UCSD-AML1 (cell line): ENCODE results near the gene KATNA1.
"Not testable (repeated sequence)": the region's sequence is repeated elsewhere in the genome, so short reads cannot be mapped to it uniquely, and the experiment has no call there.

Source experiments
- DNase-seq: peaks from one replicate; lab custom pipeline; 2025; ENCODE audit not compliant: unreplicated experiment; lab: John Stamatoyannopoulos, UW

KATNA1 gene

DNA sequence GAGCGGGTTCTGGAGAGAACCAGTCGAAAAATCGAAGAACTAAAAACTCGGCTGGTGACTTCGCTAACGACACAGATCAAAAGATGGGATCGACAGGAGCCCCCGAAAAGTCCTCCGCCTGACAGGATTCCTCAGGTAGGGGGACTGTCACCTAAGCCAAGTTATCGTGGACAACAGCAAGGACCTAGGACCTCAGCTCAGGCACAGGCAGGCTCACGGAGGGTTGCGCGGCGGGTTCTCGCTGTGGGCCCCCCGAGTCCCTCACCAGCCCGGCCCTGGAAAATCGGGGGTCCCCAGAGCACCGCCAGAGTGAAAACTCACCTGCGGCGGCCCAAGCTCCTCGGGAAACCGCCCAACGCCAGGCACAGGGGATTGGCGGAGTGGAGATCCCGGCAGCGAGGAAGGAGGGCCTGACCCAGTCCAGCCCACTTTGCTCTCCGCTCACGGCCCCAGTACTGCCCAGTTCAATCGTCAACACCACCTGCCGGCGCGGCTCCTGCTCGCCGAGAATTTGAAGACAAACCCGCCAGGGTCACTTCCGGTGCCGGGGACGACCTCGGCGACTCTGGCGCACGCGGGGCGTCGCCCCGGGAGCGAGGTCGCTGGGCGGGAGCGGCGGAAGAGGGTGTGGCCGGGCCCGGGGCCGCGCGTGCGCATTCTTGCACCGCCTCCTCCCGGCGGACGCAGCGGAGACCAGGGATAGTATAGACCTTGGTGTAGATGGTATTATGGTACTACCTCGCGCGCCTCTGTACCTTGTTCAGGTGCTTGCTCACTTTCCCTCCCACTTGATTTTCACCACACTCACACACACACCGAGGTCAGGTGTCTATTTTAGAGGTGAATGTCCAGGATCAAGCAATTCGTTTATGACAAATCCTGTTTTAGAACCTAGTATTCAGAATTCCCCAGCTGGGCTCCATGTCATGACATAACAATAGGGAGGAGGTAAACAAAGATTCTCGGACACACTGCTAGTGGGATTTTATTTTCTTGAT is at the start of gene KATNA1:
KATNA1 (minus strand) TSS at position 567 of the 998 bp plus-strand sequence. CDS start 10,167 bp downstream, outside the sequence.
- peak; percentile 93 for DNase-seq

DNA sequence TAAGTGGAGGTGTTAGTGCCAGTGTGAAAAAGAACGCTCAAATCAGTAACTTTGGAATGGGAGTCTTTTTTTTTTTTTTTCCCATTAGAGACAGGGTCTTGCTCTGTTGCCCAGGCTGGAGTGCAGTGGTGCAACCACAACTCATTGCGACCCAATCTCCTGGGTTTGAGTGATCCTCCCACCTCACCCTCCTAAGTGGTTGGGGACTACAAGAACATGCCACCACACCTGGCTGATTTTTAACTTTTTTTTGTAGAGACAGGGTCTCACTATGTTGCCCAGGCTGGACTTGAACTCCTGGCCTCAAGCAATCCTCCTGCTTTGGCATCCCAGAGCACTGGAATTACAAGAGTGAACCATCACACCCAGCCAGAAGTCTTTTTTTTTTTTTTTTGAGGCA is 49.7 kb upstream of the KATNA1 start:
- no peak for DNase-seq

DNA sequence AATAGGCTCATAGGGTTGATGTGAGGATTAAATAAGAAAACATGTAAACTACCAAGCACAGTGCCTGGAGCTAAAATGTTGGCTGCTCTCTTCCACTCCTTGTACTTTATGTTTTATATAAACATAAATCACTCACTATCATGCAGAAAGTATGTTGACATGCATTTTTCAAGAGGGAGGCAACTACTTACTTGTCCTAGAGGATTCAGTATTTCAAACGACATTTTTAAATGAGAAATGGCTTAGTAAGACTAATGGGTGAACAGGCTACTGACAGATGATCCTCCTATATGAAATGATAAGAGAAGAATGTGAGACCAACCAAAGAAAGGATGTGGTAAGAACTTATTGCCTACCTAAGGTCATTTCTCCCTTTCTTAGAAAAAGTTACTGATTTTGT is 48.4 kb upstream of the KATNA1 start:
- no peak for DNase-seq

DNA sequence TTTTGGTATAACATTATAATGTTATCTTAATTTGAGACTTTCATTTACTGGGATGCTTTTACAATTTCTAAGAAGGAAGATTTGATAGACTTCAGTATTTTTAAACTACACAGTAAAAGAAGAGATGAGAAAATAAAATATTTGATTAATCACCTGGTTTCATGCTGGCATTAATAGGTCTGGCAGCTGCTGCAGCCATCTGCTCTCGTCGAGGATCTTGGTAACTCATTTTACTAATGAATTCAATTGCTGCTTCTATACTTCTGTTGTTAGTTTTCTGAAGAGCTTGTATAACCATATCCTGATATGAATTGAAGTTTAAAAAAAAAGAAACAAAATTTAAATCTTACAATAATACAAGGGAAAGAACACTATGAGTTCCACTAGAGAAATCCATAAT is 46.4 kb upstream of the KATNA1 start:
- DNase-seq, result no peak

DNA sequence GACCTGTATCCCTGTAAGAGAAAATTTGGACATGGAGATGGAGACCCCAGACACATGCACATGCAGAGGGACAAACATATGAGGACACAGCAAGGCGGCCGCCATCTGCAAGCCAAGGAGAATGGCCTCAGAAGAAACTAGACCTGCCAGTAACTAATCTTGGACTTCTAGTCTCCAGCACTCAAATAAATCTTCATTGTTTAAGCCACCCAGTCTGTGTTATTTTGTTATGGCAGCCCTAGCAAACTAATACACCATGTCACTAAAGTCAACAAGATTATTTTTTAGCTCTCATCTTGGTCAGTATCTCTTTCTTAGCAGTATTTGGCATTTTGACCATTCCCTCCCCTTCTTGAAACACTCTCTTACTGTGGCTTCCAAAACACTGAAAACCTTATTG is 42.7 kb upstream of the KATNA1 start:
- DNase-seq, result no peak

DNA sequence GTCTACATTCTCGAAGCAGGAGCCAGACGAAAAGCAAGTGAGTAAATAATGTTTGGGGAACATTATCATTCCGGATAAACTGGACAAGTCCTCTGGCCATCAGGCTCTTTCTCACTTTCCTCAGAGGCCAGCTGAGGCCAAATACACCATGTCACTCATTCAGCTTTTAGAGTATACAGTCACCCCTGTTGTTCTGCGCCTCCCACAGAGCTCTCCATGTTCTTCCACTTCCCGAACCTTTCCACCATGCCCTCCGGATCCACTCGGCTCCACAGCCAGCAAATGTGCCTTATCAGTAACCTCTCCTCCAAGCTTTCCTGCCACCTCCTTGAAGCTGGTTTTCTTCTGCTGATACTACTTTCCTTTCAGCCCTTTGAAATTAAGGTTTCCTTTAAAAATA is 37.7 kb upstream of the KATNA1 start:
- DNase-seq, result no peak

DNA sequence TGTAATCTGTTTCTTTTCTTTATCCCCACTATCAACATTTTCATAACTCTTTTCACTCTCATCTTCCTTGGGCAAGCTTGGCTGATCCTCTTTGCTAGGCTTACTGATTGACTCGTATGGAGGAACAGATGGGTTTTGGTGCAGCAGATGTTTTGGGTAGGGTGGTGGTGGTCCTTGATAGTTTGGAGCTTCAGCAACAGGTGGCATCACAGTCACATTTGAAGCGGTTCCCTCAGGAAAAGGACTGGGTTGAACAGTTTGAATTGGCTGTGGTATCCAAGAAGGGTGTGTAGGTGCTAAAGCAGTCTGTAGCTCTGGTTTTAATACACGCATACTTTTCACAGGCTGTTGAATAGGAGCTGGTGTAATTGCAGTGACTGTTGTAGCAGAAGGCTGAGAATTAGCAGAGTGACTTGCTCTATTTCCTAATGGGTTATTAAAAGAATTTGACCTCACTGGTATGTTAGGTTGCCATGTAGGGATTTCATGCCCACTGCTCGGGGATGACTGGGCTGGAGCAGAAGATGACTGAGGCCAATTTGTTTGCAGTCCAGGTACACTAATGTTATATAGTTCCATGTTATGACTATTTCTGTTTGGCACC is 34.8 kb upstream of the KATNA1 start:
- DNase-seq, result no peak

DNA sequence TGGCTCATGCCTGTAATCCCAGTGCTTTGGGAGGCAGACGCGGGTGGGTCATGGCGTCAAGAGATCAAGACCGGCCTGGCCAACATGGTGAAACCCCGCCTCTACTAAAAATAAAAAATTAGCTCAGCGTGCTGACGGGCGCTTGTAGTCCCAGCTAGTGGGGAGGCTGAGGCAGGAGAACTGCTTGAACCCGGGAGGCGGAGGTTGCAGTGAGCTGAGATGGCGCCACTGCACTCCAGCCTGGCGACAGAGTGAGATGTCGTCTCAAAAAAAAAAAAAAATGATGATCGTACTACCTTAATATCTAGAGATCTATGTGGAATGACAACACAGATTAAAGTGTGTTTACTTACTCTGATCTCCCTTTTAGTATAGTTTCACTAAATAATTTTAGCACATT is 33.3 kb upstream of the KATNA1 start:
- not testable (repeated sequence) for DNase-seq

DNA sequence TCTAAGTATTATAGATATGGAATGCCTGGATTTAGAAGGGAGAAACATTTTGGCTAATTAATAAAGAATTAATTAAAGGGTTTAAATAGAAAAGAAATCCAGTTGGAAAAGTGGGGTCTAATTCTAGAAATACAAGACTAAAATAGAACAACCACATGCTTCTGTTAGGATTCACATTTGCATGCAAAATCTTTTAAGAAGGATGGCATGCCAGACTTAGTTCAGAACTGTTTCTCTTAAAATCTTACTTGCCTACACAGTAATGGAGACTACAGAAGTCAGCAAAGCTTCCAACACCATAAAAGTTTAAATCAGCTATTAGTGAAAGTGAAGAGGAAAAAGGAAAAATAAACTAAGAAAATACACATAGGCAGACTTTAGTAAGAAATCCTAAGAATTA is 32.7 kb upstream of the KATNA1 start:
- no peak for DNase-seq

DNA sequence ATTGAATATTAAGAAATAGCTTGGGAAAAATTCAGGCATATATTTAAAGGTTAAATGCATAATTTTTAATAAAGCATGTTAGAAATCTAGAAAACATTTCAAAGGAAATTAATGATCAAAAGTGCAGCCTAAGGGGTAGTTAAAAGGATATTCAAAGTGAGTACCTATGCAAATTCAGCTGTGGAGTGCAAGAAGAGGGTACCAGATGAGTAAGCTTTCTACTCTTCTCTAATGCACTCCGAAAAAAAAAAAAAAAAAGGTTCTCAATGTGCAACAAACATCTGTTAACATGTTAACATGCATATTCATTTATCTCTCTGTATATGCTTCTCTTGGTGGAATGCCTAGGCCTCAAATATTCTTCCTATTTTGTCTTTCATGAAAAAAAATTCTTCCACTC is 32.0 kb upstream of the KATNA1 start:
- no peak for DNase-seq

DNA sequence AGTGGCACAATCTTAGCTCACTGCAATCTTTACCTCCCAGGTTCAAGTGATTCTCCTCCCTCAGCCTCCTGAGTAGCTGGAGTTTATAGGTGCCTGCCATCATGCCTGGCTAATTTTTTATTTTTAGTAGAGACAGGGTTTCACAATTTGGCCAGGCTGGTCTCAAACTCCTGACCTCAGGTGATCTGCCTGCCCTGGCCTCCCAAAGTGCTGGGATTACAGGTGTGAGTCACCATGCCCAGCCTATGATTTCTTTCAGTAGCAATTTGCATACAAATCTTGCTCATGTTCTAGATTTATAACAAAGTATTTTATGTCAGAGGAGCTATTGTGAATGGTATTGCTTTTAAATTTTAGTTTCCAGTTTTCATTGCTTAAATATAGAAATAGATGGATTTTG is 23.8 kb upstream of the KATNA1 start:
- DNase-seq, result not testable (repeated sequence)

DNA sequence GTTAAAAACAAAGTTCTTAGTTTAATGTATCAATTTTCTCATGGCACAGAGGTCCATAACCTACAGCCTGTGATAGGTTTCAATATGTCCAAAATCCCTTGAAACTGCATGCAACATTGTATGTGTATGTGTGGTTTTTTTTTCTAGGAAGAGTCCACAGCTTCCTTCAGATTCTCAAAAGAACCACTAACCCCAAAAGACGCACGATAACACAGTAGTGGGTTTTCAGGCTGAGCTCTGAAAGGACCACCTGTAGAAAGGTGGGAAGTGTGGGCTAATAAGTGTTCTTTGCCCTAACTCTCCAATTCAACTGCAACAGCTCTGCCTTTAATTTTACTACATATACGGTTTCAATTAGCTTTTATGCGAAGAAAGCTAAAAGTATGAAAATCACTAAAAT is 11.5 kb upstream of the KATNA1 start:
- no peak for DNase-seq

DNA sequence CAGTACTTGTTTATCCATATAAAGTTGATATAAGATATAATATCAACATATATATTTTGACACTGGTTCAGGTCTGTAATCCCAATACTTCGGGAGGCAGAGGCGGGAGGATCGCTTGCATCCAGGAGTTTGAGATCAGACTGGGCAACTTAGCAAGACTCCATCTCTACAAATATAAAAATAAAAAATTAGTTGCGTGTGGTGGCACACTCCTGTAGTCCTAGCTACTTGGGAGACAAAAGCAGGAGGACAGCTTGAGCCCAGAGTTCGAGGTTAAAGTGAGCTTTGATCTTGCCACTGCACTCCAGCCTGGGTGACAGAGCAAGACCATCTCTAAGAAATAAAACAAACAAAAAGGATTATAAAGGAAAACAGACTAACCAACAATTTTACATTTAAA is 8.9 kb upstream of the KATNA1 start:
- DNase-seq, result no peak

DNA sequence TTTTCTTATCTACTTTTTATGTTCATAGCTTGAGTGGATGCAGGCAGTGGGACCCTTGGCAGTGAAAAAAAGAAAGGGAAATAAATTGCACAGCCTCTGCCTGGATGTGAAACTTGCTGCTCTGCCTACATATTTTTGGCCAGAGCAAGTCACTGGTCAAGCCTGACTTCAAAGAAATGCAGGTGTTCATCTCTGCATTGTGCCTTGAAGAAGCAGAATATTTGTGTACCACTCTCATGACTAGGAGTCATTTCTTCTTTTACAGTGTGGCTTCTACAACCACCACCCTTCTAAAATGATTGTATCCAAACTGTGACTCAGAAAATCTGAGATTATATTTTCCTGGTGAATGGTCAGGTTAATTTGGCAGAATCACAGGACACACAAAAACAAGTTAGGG is 2.5 kb upstream of the KATNA1 start:
- no peak for DNase-seq

DNA sequence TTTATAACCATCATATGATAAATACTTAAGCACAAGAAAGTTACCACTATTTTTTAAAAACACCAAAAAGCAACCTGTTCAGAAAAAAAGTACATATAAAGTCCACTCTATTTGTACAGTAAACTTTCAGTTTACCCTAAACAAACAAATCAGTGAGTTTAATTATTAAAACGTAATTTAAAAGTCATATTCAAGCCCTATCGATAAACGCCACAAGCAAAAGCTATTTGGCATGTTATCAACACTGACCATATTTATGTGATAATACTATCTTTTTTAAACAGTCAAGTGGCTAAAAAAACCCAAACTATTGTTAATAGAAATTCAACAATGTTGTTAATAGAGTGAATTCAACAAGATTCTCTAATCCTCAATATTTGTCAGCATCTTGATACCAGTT is 1.9 kb downstream of the KATNA1 start:
- DNase-seq, result no peak

DNA sequence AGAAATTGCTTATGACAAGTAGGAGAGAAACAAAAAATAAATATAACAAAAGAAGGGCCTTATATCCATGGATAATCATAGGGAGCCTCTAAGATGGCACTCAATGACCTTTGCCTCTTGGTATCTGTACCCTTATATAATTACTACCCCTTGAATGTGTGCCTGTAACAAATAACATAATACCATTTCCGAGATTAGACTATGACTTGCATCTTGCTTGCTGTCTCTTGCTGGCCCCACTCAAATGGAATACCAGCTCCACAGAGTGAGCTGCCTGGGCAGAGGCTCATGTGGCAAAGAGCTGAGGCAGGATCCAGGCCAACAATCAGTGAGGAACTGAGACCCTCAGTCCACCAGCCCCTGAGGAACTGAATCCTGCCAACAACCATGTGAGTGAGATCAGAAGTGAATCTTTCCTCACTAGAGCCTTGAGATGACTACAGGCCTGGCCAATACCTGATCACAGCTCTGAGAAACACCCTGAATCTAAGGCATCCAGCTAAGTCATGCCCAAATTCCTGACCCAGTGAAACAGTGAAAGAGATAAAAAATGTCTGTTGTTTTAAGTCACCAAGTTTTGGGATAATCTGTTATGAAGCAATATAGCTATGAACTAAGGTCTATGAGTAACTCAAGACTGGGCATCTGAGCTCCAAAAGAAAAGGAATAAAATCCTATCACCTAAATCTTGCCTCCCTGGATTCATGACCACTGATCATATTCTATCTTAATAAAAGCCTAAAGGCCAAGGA is 5.5 kb downstream of the KATNA1 start:
- DNase-seq, result no peak

DNA sequence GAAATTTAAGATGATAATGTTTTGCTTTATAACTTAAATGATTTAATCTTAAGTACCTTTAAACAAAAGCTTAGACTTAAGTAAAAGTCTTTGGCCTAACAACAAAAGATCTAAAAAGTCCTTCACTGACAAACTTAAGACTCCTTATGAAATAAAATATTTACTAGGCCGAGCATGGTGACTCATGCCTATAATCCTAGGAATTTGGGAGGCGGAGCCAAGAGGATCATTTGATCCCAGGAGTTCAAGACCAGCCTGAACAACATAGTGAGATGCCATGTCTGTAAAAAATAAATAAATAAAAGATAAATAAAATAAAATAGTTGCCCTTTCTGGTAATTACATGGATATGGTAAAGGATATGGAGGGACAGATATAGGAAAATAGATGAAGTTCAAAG is 12.4 kb downstream of the KATNA1 start:
- DNase-seq, result no peak

DNA sequence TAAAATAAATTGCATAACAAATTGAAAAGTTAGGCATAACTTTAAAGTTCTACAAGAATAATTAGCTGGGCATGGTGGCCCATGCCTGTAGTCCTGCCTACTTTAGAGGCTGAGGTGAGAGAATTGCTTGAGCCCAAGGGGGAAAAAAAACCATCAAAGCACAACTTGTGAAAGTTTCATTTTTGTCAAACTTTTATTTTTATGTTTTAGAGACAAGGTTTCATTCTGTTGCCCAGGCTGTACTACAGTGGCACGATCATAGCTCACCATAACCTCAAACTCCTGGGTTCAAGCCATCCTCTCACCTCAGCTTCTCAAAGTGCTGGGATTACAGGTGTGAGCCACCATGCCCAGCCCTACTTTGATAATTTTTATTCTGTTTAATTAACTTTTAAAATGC is 14.2 kb downstream of the KATNA1 start:
- DNase-seq, result no peak

DNA sequence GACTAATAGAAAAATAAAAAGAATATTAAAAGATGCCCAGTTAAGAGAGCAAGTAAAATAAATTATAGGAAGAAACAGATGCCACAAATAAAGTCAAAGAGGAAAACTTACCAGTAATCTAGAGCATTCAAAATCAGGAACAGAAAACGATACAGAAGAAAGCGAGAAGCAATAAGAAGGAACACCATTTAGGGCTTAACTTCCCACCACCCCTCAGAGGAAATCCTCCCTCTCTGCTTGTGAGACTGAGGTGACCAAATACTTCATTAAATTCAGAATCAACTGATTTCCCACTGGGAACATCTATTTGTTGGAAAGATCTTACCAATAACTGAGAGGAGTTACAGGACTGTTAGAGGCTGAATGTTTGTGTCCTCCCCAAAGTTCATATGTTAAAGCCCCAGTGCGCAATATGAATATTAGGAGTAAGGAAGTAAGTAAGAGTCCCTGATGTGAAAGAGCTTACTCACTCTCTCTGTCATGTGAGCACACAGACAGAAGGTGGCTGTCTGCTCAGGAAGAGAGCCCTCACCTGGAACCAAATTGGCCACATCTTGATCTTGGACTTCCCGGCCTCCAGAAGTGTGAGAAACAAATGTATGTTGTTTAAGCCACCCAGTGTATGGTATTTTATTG is 19.5 kb downstream of the KATNA1 start:
- DNase-seq, result peak; percentile 10

DNA sequence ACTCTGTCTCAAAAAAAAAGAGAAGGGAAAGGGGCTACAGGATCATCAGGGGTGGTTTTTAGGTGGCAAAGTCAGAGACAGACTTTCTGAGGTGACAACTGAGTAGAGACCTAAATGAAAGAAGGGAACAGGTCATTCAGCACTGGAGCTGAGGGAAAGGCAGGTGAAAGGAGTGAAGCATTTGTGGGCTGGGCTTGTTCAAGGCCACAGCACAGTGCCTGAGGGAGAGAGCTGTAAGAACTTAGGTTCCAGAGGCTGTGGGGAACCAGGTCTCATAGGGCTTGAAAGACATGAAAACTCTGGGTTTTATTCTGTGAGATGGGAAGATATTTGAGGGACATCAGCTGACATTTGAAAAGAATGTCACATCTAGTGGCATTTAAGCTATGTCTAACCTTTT is 20.8 kb downstream of the KATNA1 start:
- DNase-seq, result no peak

DNA sequence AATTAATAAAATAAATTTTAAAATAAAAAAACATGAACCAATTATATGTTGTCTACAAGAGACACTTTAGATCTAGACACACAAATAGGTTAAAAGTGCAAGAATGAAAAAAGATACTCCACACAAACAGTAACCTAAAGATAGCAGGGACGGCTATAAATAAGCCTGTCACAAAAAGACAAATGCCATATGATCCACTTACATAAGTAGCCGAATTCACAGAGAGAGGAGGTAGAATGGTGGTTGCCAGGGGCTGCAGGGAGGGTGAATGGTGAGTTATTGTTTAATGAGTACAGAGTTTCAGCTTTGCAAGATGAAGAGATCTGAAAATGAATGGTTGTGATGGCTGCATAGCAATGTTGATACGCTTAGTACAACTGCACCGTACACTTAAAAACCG is 32.7 kb downstream of the KATNA1 start:
- DNase-seq, result no peak
